SHP77 (cell line): ENCODE data around the gene PLA2R1.
"Not testable (repeated sequence)": the region's sequence is repeated elsewhere in the genome, so short reads cannot be mapped to it uniquely, and the experiment has no call there.

Source experiments
- DNase-seq, 2 experiments: peaks; one replicate each; lab custom pipeline; 2025; lab: John Stamatoyannopoulos, UW

PLA2R1 gene

GRCh38 chr2:159982842-159983785 is 79.3 kb downstream of the PLA2R1 start:
- DNase-seq, result no peak

- no peak for DNase-seq
Observed at GRCh38 chr2:159982270-159982669, 80.1 kb downstream of the PLA2R1 start.

GRCh38 chr2:159976527-159977160 is 85.8 kb downstream of the PLA2R1 start:
- DNase-seq, result no peak

- no peak for DNase-seq
Observed at GRCh38 chr2:159973325-159973724, 89.1 kb downstream of the PLA2R1 start.

GRCh38 chr2:159971365-159972152 is 90.9 kb downstream of the PLA2R1 start:
- DNase-seq, result no peak

GRCh38 chr2:159970548-159970947 is 91.9 kb downstream of the PLA2R1 start:
- not testable (repeated sequence) for DNase-seq

GRCh38 chr2:159968279-159968900 is 94.0 kb downstream of the PLA2R1 start:
- DNase-seq, result peak; percentile 5 to 16

- no peak for DNase-seq
Observed at GRCh38 chr2:159963700-159964099, 98.7 kb downstream of the PLA2R1 start.

- not testable (repeated sequence) for DNase-seq
Observed at GRCh38 chr2:159962513-159962912, 99.9 kb downstream of the PLA2R1 start.

- no peak for DNase-seq
Observed at GRCh38 chr2:159961451-159961850, 101.0 kb downstream of the PLA2R1 start.

- DNase-seq, result no peak
Observed at GRCh38 chr2:159961037-159961436, 101.4 kb downstream of the PLA2R1 start.

GRCh38 chr2:159960414-159960813 is 102.0 kb downstream of the PLA2R1 start:
- DNase-seq, result no peak

GRCh38 chr2:159959136-159959535 is 103.3 kb downstream of the PLA2R1 start:
- no peak for DNase-seq

GRCh38 chr2:159953136-159953823 is 109.1 kb downstream of the PLA2R1 start:
- DNase-seq, result no peak

GRCh38 chr2:159946326-159946999 is 116.0 kb downstream of the PLA2R1 start:
- no peak for DNase-seq

- DNase-seq, result no peak
Observed at GRCh38 chr2:159944874-159945273, 117.5 kb downstream of the PLA2R1 start.

GRCh38 chr2:159942146-159942545 is 120.3 kb downstream of the PLA2R1 start:
- no peak for DNase-seq

GRCh38 chr2:159941729-159942128 is 120.7 kb downstream of the PLA2R1 start:
- no peak for DNase-seq

GRCh38 chr2:159939946-159940345 is 122.5 kb downstream of the PLA2R1 start:
- no peak for DNase-seq

GRCh38 chr2:159938395-159938794 is 124.0 kb downstream of the PLA2R1 start:
- no peak for DNase-seq

GRCh38 chr2:159936471-159936870 is 125.9 kb downstream of the PLA2R1 start:
- DNase-seq, result no peak
